RPMI7951 (cell line): ENCODE data around the gene POT1. TPM values are rescaled to one million over a fixed set of nuclear protein-coding genes. Genes with fewer than 3 reads are reported as not detected.
A peak's percentile ranks its signal among the peaks of the same experiment; 100 is the strongest.

Source experiments
- DNase-seq: peaks from one replicate; pipeline ENCODE4 v3.0.0-alpha.2; 2012; ENCODE audit warnings: low read depth
- total RNA-seq: library from RNA; depleted of rRNA; stranded (reverse); fragments of >200 nt; shearing (Covaris generic); gene quantifications from 2 replicates; pipeline ENCODE4 v1.2.3, GENCODE V29; 2014

POT1 gene
- total RNA-seq, 1 experiment from 2014 or later, result 61.4 TPM

- DNase-seq, result no peak
These were observed 16.7 kb downstream of the POT1 start for GRCh38 chr7:124912972-124913371.

DNA sequence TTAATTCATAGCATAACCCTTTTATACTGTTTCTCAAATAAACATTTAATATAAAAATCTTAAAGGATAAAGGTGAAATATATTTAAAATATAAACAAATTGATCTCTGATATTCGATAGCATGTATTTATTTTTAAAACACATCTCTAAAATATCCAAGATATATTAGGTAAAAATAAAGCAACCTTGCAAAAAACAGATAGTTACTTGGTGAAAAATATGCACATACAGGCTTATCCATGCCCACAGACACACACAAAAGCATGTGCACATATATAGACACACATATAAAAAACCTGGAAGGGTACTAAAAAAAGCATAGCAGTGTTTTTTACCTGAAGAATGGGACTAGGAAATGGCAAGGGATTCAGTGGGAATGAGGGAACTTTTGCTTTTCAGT is 19.8 kb downstream of the POT1 start:
- DNase-seq, result no peak

GRCh38 chr7:124908259-124908658 is 21.4 kb downstream of the POT1 start:
- DNase-seq, result no peak

DNA sequence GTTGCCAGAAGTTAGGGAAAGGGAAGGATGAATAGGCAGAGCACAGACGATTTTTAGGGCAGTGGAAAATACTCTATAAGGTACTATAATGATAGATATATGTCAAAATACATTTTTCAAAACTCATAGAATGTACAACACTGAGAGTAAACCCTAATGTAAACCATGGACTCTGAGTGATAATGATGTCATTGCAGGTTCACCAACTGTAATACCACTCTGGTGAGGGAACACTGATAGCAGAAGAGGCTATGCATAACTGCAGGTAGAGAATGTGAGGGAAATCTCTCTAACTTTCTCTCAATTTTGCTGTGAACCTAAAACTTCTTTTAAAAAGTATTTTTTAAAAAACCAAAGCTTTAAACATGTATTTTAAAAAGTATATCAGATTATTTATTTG is 22.1 kb downstream of the POT1 start:
- no peak for DNase-seq

DNA sequence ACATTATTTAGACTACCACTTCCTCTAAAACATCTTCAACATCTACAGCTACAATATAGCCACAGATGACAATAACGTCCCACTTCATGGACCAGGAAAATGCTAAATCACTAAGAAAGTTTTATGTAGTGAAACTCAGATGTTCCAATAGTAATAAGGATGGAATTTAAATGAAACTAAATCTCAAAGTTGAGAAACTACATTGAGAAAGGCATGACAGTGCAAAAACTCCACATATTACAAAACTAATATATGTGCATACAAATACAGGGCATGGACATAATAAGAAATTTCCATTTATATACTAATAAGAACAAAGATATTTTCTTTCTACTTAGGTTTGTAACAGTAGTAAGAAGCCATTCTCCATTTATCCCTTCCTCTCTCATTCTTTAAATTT is 31.1 kb downstream of the POT1 start:
- no peak for DNase-seq

- no peak for DNase-seq
These were observed 33.6 kb downstream of the POT1 start for GRCh38 chr7:124896001-124896400.

DNA sequence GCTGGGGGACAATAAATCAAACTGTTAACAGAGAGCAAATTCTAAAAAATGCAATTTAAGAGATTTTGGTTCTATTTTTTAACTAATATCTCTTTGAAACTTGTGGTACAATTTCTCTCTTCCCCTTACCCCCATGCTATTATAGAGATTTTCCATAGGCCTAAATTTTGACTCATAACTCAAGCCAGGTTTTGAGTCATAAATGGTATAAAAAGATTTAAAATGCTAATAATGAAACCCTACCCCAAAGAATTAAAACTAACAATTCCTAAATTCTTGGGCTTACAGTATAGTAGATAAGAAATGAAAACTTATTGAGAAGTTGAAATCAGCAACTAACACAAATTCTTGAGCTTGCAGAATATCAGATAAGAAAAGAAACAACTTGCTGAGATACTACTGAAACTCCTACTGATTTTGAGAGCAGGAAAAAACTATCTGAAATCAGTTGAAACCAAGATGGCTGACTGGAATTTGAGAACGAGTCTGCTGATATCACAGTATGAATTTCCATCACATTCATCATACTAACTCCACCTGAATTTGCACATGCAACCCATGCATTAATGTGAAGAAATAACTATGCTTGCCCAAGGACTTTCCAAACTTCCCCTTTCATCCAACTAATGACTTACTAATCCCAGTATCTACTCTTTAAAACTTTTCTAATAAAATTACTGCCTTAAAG is 36.3 kb downstream of the POT1 start:
- no peak for DNase-seq

DNA sequence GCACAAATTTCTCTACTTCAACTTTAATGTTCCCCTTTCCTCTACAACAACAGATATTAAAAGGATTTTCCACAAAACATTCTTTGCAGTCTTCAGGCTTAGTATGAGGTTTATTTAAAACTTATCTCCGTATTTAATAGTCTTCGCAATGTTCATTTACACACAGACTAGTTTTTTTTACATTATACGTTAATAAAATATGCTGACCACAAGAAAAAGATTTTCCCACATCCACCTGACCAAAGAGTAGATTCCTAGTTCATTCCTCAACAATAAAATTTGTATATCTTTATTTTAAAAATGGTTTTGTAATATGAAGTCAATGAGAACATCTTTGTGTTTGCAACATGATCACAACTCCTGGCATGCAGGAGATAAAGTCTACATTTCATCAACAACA is 42.4 kb downstream of the POT1 start:
- DNase-seq, result no peak

DNA sequence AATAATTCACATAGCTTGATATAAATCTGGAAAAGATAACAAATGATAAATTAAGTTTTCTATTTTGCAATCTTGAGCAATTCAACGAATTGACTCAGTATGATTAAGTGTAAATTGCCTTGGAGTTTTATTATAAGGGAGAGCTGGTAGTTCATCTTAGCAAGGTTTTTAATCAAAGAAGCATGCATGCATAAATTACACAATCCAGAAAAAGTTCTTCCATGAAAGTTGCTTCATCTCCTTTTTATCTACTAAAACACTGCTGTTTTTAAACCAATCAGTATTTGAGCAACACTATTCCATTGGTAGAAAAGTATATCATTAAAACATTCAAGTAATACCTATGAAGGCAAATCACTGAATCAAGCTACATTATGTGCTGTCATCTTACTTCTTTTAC is 47.6 kb downstream of the POT1 start:
- DNase-seq, result no peak

- no peak for DNase-seq
These were observed 49.9 kb downstream of the POT1 start for GRCh38 chr7:124879771-124880170.

DNA sequence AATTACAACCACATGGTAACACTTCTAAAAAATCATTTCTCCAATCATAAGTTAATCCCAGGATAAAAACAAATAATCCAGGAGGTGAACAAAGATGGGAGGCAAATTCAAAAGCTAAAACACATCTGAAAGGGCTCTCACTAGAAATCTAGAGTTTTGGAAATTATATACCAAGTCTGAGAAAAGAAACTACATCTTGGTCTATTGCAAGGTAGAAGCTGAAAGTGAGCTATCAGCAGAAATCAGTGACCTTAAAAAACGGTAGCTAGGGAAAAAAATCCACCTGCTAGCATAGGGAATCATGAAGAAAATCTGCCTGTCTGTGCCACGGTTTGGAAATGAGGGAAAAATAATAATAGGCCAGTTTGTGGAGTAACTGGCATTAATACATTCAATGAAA is 50.5 kb downstream of the POT1 start:
- no peak for DNase-seq

GRCh38 chr7:124874644-124875163 is 54.9 kb downstream of the POT1 start:
- no peak for DNase-seq

DNA sequence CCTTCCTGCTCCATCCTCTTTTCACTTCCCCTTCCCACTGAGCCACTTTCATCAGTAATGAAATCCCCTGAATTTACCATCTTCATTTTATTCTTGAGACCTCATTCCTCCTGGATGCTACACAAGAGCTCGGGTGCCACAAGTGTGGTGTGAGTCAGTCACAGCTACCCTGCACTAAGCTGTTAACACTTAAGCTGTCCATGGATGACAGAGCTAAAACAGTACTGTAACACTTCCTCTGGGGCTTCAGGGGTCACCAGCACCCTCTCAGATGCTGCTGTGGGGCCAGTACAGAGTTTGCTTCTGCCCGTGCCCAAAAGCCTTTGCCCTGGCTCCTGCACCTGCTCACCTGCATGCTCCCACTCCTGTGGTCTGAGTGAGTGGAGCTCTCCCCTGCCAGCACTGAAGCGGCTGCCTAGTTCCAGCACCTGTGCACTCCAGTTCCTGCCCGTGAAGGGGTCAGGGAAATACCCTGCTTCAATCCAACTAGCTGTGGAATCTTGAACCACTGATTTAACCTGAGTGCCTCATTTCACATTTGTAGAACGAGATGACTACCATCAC is 71.9 kb downstream of the POT1 start:
- DNase-seq, result no peak

- peak; percentile 29 for DNase-seq
These were observed 73.2 kb downstream of the POT1 start for GRCh38 chr7:124856299-124856888.

- DNase-seq, result no peak
These were observed 86.3 kb downstream of the POT1 start for GRCh38 chr7:124843336-124843735.

GRCh38 chr7:124840435-124840834 is 89.2 kb downstream of the POT1 start:
- no peak for DNase-seq

DNA sequence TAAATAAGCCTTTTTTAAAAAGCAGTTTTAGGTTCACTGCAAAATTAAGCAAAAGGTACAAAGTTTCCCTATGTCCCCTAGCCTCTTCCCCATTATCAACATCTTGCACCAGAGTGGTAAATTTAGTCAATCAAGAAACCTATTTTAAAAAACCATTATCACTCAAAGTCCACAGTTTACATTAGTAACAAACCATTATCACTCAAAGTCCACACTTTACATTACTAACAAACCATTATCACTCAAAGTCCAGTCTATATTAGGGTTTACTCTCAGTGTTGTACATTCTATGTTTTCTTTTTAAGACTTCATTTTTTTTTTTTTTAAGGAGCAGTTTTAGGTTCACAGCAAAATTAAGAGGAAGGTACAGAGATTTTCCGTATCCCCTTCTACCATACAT is 89.9 kb downstream of the POT1 start:
- DNase-seq, result no peak

DNA sequence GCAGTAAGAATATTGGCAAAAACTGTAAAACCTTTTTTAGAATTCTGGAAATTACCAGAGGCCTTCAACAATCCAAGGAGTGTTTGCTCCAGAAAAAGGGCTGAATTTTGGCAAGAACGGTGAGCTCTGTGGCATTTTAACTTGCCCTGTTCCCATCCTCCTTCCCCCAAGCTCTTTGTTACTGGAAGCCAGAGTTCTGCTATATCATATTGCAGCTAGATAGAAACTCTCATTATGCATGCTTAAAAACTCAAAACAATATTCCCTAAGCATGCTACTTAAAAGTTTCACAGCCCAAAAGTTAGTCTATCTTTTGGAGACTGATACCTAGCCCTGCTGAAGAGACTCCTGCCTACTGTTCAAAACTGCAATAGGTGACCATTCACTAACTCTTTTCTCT is 93.5 kb downstream of the POT1 start:
- DNase-seq, result no peak

DNA sequence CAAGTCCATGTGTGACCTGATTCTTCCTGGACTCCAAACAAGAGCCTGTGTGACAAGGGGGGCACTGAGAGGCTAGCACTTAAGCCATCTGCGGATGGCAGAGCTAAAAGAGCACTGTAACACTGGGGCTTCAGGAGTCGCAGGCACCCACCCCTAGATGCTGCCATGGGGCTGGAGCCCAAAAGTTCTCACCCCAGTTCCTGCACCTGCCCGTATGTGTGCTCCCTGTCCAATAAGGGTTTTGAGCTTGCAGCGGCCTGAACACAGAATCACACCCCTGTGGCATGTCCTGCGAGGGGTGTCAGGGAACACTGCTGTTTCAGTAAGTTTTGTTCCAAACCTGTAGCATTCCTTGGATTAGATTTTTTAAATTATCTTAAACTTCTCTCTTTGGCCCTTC is 110.8 kb downstream of the POT1 start:
- no peak for DNase-seq

DNA sequence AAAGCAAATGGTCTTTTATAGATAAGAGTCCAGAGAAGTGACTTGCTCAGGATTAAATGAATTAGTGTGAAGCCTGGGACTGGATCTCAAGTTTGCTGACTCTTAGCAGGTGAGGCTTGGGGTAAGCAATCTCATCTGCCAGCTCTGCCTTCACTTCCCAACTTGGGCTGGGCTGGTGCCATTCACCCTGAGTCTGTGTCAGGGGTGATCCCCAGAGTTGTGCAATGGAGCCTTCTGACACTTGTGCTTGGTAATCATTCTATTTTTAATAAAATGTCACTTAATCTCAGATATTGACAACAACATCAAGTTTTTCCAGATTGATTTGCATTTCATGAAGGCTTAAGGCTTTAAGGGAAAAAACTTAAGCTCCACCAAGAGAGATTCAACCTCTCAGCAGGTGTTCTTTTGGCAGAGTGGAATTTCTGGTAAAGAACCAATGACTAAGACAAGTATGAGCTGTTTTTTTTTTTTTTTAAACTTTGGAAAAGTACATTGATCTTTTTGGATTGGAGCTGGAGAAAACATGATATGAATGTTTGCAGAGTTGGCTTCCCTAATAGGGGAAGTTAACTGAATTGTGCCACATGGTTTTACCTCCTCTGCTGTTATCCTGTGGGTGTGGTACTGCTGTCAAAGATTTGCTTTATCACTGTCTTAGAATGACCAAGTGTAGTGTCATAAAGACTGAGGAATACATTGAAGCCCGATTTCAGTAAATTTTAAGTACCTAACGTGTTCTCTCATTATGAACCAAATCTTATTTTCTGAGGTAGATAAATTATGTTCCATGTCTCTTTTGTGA is 115.4 kb downstream of the POT1 start:
- DNase-seq, result no peak

- DNase-seq, result no peak
These were observed 116.9 kb downstream of the POT1 start for GRCh38 chr7:124812764-124813163.

DNA sequence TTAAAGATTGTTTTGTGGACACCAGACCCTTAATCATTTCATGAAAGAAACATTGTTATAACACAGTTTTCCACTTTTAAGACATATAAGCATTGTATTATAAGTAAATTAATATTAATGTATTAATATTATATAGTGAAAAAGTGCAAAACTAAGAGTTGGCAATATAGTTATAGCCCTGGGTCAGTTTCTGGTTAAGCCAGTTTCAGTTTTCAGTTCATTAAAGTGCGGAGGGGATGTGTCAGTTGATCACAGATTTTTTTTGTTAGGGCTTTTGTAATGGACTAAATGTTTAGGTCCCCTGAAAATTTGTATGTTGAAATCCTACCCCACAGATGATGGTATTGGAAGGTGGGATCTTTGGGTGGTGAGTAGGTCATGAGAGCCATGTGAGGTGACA is 118.3 kb downstream of the POT1 start:
- no peak for DNase-seq

- DNase-seq, result no peak
These were observed 119.0 kb downstream of the POT1 start for GRCh38 chr7:124810605-124811004.
